HEK293T (cell line): Measurements from ENCODE around the gene NDUFB7.

ENCODE experiments used
- ELF4 ChIP-seq: fragments of 450-650 bp; IDR thresholded peaks from 2 replicates; pipeline ENCODE4 v1.6.1; 2017; ENCODE audit warnings: antibody characterized with exemption
- SP1 ChIP-seq: fragments of 450-650 bp; IDR thresholded peaks from 2 replicates; pipeline ENCODE4 v1.6.1; 2017

DNA sequence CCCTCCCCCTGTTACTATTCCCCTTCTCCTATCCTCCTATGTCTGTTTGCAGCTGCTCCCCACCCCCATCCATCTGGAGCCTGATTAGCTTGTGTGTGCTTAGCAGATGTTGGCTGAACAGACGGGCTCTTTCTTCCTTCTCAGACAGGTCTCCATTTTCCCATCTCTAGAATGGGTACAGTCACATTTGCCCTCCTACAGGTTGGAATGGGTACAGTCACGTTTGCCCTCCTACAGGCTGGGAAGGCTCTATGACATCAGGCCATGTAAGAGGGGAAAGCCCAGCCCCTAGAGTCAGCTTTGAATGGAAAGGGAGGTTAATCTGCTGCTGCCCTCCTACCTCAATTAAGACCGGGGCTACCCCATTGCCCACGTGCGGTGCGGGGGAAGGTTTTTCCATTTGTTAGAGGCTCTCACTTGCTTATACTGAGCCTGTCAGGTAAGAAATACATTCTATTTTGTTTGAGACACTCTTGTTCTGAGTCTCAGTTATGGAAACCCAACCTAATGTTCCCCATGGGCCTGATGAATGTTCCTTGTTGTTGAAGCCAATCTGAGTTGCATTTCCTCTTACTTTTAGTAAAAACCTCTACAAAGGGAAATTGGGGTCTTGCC lies 8.9 kb upstream of the NDUFB7 start:
- TF ChIP-seq SP1, result no peak
- no peak for TF ChIP-seq ELF4
